Amniotic epithelial cell (primary cell): ENCODE measurements around the gene RHBDF2.

ENCODE experiments used
- DNase-seq: peaks from one replicate; pipeline ENCODE4 v3.0.0-alpha.2; 2010; ENCODE audit warnings: low read depth

Gene RHBDF2

GRCh38 chr17:76459674-76460073, 41.5 kb downstream of the RHBDF2 start:
- no peak for DNase-seq

GRCh38 chr17:76458580-76459490, 42.4 kb downstream of the RHBDF2 start:
- DNase-seq: peak; percentile 58

- DNase-seq: no peak
These were observed 47.8 kb downstream of the RHBDF2 start for GRCh38 chr17:76453431-76453743.

DNA sequence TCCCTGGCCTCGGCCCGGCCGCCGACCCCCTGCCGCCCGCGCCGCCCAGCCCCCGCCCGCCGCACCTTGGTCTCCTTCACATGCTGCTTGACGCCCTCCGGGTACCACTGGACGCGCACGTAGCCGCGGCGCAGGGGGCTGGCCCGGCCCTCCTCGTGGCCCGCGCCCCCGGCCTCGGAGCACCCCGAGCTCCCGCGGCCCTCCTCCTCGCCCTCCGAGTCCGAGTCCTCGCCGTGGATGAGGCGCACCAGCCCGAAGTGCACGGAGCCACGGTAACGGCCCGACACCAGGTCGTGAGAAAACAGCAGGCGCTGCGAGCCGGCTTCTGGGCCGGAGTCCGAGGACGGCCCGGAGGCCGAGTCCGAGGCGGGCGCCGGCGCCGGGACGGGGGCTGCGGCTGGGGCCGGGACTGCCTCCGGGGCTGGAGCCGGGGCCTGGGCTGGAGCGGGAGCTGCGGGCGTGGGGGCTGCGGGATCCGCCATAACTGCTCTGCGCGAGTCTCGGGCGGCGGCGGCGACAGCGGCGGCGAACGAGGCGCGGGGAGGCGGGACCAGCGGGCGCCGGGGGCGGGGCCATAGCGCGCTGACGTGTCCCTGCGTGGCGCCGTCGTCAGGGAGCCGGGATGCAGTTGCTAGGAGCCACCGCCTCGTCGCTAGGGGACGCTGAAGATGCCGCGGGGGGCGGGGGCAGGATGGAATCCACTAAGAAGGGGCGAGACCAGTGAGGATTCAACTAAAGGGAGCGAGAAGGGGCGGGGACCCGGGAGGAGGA, 48.4 kb downstream of the RHBDF2 start, which contains the start of gene UBE2O:
Gene UBE2O (minus strand): TSS at position 493 of the 771 bp plus-strand sequence. CDS start 11 bp downstream, at position 482.
- DNase-seq: peak; percentile 75

- no peak for DNase-seq
These were observed 49.0 kb downstream of the RHBDF2 start for GRCh38 chr17:76452127-76452659.

- DNase-seq: no peak
These were observed 49.7 kb downstream of the RHBDF2 start for GRCh38 chr17:76451506-76451905.

GRCh38 chr17:76449126-76449525, 52.1 kb downstream of the RHBDF2 start:
- no peak for DNase-seq

DNA sequence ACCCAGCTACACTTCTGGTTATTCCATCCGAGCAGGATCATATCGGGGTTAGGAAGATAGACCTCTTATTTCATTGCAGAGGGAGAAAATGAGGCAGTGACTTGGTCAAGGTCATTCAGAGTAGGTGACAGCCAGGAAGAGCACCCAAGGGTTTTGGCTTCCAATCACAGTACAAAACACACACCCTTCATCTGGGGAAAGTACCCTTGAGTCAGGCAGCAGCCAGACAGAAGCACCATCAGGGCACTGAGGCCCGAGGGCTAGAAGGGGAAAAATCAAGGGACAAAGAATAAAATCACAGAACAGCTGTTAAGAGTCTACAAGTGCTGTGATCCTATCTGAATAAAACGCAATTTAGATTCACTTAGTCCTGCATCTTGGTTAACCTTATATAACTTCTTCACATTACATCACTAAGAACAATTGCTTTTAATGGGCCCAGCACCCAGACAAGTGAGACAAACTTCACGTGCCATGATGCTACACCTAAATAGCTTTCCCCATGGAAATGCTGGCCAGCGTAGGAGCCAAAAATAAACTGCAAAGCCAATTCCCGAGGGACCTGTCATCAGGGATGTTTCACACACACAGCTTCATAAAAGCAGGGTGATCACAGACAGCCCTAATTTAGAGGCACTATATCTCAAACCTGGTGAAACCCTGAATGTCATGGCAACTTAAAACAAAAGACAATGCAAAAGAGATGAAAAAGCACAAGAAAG, 53.1 kb downstream of the RHBDF2 start:
- no peak for DNase-seq

GRCh38 chr17:76446449-76447231, 54.6 kb downstream of the RHBDF2 start:
- DNase-seq: peak; percentile 96

GRCh38 chr17:76445697-76446448, 55.4 kb downstream of the RHBDF2 start:
- no peak for DNase-seq

DNA sequence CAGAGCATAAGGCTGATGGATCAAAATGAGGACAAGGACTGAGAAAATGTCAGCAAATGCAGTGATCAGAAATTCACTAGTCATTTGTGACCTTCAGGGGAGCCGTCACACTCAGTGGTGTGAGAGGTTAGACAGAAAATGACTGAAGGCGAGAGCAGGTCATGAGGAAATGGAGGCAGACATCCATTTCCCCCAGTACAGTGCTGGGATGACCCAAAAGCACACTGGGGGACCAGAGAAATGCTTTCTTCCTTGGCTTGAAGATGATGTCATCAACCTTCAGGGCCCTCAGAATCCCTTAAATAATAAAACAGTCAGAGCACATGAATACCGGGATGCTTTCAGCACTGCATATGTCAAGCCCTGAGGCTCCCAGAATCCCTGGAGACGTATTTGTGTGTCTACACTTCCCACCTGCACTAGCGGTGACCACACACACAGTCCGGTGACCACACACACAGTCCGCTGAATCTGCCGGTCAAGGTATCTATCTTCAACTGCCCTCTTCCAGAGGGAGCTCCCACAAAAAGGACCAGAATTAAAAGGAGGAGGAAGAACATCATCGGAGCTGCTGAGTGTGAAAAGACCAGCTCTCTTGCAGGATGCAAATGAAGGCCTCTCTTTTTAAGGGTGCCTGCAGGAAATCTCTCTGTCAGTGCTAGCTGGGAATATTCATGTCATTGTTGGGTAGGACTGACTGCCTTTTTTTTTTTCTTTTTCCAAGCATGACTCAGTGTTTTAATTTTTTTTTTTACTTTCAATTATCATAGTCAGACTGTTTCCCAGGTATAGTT, 56.5 kb downstream of the RHBDF2 start:
- DNase-seq: no peak

GRCh38 chr17:76442341-76443338, 58.6 kb downstream of the RHBDF2 start:
- DNase-seq: peak; percentile 81

- DNase-seq: no peak
These were observed 59.4 kb downstream of the RHBDF2 start for GRCh38 chr17:76441686-76442340.

GRCh38 chr17:76440751-76441362, 60.4 kb downstream of the RHBDF2 start:
- no peak for DNase-seq

DNA sequence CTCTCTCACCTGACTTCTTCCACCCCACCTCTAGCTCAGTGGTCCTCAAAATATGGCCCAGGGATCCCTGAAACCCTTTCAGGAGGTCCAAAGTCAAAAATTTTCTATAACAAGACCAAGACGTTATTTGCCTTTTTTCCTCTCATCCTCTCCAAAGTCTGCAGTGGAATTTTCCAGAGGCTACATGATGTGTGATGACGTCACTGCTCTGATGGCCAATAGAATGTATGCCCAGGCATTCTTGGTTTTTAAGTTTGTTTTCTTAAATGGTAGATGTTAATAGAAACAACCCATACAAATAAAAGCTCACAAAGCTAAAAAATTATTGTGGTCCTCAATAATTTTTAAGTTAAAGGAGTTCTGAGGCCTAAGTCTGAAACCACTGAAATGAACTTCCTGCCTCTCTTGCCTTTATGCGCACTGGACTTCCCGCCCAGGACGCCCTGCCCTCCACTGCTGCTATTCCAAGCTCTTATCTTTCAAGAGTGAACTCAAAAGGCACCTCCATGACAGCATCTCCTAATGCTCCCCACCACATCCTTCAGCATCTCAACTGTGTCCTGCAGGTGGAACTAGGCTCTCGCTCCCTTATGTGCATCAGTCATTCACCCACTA, 61.8 kb downstream of the RHBDF2 start:
- DNase-seq: no peak

DNA sequence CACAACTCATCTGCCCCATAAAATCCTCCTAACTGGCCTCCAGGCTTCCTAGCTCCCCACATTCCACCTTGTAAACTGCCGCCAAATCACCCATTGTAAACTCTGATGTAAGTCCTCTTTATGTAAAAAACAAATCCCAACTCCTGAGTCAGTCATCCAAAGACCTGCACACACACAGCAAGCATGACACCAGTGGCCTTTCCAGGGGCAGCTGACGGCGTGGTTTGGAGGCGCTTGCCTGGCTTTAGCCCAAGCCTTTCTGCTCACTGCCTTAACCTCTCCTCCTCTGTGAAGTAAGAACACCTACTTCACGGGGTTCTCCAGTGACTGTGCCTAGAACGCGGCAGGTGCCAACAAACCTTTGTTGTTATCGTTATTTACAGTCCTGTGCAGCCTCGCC, 62.3 kb downstream of the RHBDF2 start:
- DNase-seq: no peak
